ENCODE measurements around the gene FBXO42. TPM values are rescaled to one million over a fixed set of nuclear protein-coding genes. Genes with fewer than 3 reads are reported as not detected.

The FBXO42 gene
- total RNA-seq, 1 experiment from 2014 or later: 13.0 TPM

DNA sequence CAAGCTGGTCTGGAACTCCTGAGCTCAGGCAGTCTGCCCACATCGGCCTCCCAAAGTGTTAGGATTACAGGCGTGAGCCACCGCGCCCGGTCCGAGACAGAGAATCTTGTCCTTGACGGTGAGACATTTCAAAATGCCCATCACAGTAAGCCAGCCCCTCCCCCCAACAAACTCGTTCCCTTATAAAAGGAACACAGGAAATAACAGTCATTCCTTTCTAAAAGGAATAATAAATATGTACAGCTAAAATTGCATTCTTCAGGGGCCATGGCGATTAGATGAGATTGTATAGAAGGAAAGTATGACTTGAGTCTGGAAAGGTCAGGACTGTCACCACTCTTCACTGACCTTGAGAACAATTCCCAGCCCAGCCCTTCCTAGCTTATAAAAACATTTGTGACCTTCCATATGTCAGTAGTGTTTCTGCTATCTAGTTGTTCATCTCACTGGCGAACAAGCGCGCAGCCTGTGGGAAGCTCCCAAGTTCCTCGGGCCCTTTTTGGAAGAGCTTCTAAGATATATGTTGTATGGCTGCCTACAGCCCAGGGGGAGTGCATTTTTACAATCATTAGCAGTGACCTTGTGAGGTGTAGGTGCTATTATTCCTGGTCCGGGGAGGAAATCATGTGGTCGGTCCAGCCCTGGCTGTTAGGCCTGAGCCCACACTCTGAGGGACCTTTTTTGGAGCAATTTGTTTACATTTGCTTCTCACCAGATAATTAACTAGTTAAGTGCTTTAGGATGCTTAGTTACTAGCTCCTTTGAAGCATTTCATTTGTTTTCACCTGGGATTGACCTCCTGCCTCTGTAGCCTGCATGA is 23.5 kb upstream of the FBXO42 start:
- Histone ChIP-seq H3K9me3 (ENCODE audit: insufficient read depth, low read depth) (no peaks in the 10 kb centered on the region), H2AFZ (no peak overlapping the region), H3K79me2 (ENCODE audit: low read depth) (peaks cover 97% of the 10 kb centered on the region), H3K4me3 (no peak overlapping the region), H3F3A (ENCODE audit: insufficient read depth, low read depth) (no peaks in the 10 kb centered on the region; the same call in 1 of the 2 replicates), H3K4me1 (replicated peaks; ENCODE audit: insufficient read depth) (no peaks in the 10 kb centered on the region), H3K27me3 (ENCODE audit: insufficient read depth, low read depth) (no peaks in the 10 kb centered on the region), H3K4me2 (no peak overlapping the region), H3K9me2 (ENCODE audit: insufficient read depth) (no peaks in the 10 kb centered on the region), H3K27ac (no peak overlapping the region), H4K20me1 (ENCODE audit: insufficient read depth) (peaks cover 61% of the 10 kb centered on the region), H3K36me3 (ENCODE audit: low read depth) (no peaks in the 10 kb centered on the region)
- TF ChIP-seq, protein P1, sequence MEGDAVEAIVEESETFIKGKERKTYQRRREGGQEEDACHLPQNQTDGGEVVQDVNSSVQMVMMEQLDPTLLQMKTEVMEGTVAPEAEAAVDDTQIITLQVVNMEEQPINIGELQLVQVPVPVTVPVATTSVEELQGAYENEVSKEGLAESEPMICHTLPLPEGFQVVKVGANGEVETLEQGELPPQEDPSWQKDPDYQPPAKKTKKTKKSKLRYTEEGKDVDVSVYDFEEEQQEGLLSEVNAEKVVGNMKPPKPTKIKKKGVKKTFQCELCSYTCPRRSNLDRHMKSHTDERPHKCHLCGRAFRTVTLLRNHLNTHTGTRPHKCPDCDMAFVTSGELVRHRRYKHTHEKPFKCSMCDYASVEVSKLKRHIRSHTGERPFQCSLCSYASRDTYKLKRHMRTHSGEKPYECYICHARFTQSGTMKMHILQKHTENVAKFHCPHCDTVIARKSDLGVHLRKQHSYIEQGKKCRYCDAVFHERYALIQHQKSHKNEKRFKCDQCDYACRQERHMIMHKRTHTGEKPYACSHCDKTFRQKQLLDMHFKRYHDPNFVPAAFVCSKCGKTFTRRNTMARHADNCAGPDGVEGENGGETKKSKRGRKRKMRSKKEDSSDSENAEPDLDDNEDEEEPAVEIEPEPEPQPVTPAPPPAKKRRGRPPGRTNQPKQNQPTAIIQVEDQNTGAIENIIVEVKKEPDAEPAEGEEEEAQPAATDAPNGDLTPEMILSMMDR (conservative IDR thresholded peaks at IDR 0.05): no peak
- TF ChIP-seq EZH2 (IDR thresholded peaks at IDR 0.05; ENCODE audit: low read depth): no peak
- no TSS peak for BruUV-seq (replicated peaks)
- ChIA-PET POLR2A (ENCODE audit: unreplicated experiment) (interaction anchor here (0.6 kb wide), 1 partner anchor 323 kb away, joined by 5 read pairs; no protein-coding TSS in a partner anchor), CTCF (interaction anchor here (0.5 to 0.7 kb wide), 2 partner anchors 13 to 110 kb away, joined by 3 to 11 read pairs; no protein-coding TSS in a partner anchor)
- intact Hi-C loops (cut with micrococcal nuclease; ENCODE audit: unreplicated experiment): no loop called here
- DNase-seq: no peak

GRCh38 chr1:16374266-16374665 is 22.0 kb upstream of the FBXO42 start:
- POLR2A ChIA-PET (ENCODE audit: unreplicated experiment): no interaction called here
- Histone ChIP-seq H3K9me3 (ENCODE audit: insufficient read depth, low read depth) (no peaks in the 10 kb centered on the region), H2AFZ (no peak overlapping the region), H3K27ac (no peak overlapping the region), H3K4me2 (no peak overlapping the region), H3K79me2 (ENCODE audit: low read depth) (peaks cover 98% of the 10 kb centered on the region), H3K4me3 (no peak overlapping the region), H3K4me1 (replicated peaks; ENCODE audit: insufficient read depth) (no peaks in the 10 kb centered on the region), H3K27me3 (ENCODE audit: insufficient read depth, low read depth) (no peaks in the 10 kb centered on the region), H4K20me1 (ENCODE audit: insufficient read depth) (peaks cover 63% of the 10 kb centered on the region), H3F3A (ENCODE audit: insufficient read depth, low read depth) (no peaks in the 10 kb centered on the region; the same call in 1 of the 2 replicates), H3K36me3 (ENCODE audit: low read depth) (no peaks in the 10 kb centered on the region), H3K9me2 (ENCODE audit: insufficient read depth) (no peaks in the 10 kb centered on the region)
- TF ChIP-seq, protein P1 (conservative IDR thresholded peaks at IDR 0.05): no peak
- no peak for TF ChIP-seq EZH2 (IDR thresholded peaks at IDR 0.05; ENCODE audit: low read depth)
- CTCF ChIA-PET: no interaction called here
- DNase-seq: no peak
- no TSS peak for BruUV-seq (replicated peaks)
- intact Hi-C loops (cut with micrococcal nuclease; ENCODE audit: unreplicated experiment): no loop called here

DNA sequence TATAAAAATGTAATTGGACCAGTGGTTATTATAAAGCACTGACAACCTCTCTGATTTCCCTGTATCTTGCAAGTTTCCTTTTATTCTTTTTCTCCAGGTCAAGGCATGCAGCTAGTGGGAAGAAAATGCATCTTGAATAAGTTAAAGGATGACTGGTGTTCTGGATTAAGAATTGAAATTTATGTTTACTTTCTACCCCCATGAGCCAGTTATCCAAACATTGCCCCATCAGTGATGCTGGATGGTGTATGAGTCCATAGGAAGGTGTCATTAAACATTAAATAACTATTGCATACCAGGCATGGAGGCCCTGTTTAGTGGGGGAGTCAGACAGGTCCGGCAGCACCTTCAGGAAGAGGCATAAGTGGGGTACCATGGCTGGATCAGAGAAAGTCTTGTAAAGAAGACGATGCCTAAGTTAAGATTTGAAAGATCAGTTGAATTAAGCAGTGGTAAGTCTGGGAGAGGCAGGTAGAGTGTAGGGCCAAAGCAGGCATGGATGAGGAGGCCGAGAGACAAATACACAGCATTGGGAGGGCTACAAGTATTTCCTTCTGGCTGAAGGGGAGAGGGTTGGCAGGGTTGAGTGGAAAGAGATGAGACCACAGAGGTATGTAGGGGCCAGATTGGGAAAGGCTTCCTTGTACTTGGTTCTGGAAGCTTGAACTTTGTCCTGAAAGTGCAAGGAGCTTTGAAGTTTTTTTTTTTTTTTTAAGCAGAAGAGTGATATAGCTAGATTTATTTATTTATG is 20.4 kb upstream of the FBXO42 start:
- Histone ChIP-seq H3K36me3 (ENCODE audit: low read depth) (no peaks in the 10 kb centered on the region), H3K4me3 (no peak overlapping the region), H3K79me2 (ENCODE audit: low read depth) (peaks cover 98% of the 10 kb centered on the region), H2AFZ (no peak overlapping the region), H3K27me3 (ENCODE audit: insufficient read depth, low read depth) (no peaks in the 10 kb centered on the region), H3K4me1 (replicated peaks; ENCODE audit: insufficient read depth) (0 out of 2 replicates have a peak, but pooled peaks cover 4% of the 10 kb centered on the region), H4K20me1 (ENCODE audit: insufficient read depth) (peaks cover 65% of the 10 kb centered on the region), H3K9me2 (ENCODE audit: insufficient read depth) (no peaks in the 10 kb centered on the region), H3K4me2 (no peak overlapping the region), H3K9me3 (ENCODE audit: insufficient read depth, low read depth) (no peaks in the 10 kb centered on the region), H3K27ac (no peak overlapping the region), H3F3A (ENCODE audit: insufficient read depth, low read depth) (no peaks in the 10 kb centered on the region; the same call in 1 of the 2 replicates)
- DNase-seq: no peak
- TF ChIP-seq, protein P1 (conservative IDR thresholded peaks at IDR 0.05): no peak
- TF ChIP-seq EZH2 (IDR thresholded peaks at IDR 0.05; ENCODE audit: low read depth): no peak
- no TSS peak for BruUV-seq (replicated peaks)
- intact Hi-C loops (cut with micrococcal nuclease; ENCODE audit: unreplicated experiment): no loop called here
- ChIA-PET CTCF (no interaction called here), POLR2A (ENCODE audit: unreplicated experiment) (no interaction called here)

Measured in PC-9 (cell line).